Stimulated activated CD8-positive, alpha-beta memory T cell treated with anti-CD3 and anti-CD28 coated beads, Interleukin-12 subunit alpha, Interleukin-12 subunit beta, amount 100 ng/mL, for 24 hours (primary cell): ENCODE results near the gene GPR37.

Experiments used
- DNase-seq: peaks from one replicate; pipeline ENCODE4 v3.0.0-alpha.2; 2020; ENCODE audit errors: extremely low read depth

The GPR37 gene

GRCh38 chr7:124780608-124781007, 15.0 kb upstream of the GPR37 start:
- no peak for DNase-seq

DNA sequence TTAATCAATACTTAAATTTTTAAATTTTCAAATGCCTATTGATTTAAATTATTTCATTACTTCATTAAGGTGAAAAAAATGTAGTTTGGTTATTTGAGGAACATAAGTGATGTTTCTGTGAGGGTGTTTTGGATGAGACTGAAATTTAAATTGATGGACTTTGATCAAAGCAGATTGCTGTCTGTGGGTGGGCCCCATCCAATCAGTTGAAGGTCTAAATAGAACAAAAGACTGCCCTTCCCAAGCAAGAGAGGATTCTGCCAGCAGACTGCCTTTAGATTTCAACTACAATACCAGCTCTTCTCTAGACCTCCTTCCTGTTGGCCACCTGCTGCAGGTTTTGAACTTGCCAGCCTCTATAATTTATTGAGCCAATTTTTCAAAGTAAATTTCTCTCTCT, 14.5 kb upstream of the GPR37 start:
- DNase-seq: no peak

DNA sequence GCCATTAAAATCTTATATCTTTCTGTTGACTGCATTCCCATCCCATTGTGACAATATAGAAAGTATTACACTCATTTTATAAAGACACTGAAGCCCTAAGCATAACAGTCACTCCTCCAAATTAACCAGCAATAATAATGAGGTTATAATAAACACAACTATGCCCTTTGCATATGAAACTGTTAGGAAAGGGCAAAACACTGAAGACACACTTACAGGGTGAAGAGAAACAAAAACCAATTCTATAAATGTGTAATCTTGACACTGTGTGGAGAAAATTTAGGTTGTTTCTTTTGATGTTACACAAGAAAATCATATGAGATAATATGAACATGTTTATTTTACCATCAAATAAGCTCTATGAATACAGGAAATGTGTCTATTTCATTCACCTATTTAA, 14.0 kb upstream of the GPR37 start:
- no peak for DNase-seq

- DNase-seq: no peak
These were observed 13.6 kb upstream of the GPR37 start for GRCh38 chr7:124779194-124779593.

GRCh38 chr7:124777268-124777667, 11.7 kb upstream of the GPR37 start:
- DNase-seq: no peak

- DNase-seq: no peak
These were observed 10.6 kb upstream of the GPR37 start for GRCh38 chr7:124776153-124776552.

GRCh38 chr7:124775422-124775821, 9.8 kb upstream of the GPR37 start:
- no peak for DNase-seq

GRCh38 chr7:124773938-124774337, 8.3 kb upstream of the GPR37 start:
- DNase-seq: no peak

GRCh38 chr7:124773339-124773738, 7.7 kb upstream of the GPR37 start:
- no peak for DNase-seq

- DNase-seq: no peak
These were observed 3.5 kb upstream of the GPR37 start for GRCh38 chr7:124769136-124769535.

DNA sequence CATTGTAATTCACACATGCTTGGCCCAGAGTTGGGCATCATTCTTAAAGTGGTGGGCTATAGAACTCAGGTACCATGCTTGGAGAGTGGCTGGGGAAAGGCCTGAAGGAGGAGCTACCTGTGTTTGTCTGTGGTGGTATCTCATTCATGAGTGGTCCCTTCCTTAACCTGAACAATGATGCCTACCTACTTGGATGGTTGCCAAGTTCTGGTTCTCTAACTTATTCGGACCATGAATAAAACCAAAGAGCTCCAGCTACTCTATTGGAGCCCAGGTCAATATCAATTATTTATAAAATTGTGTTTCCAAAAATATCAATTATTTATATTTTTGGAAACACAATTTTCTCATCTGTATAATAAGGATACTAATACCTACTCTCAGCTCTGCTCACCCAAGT, 2.9 kb upstream of the GPR37 start:
- DNase-seq: no peak

- no peak for DNase-seq
These were observed 668 bp downstream of the GPR37 start for GRCh38 chr7:124764847-124765400.

GRCh38 chr7:124764051-124764846, 1.3 kb downstream of the GPR37 start:
- no peak for DNase-seq

DNA sequence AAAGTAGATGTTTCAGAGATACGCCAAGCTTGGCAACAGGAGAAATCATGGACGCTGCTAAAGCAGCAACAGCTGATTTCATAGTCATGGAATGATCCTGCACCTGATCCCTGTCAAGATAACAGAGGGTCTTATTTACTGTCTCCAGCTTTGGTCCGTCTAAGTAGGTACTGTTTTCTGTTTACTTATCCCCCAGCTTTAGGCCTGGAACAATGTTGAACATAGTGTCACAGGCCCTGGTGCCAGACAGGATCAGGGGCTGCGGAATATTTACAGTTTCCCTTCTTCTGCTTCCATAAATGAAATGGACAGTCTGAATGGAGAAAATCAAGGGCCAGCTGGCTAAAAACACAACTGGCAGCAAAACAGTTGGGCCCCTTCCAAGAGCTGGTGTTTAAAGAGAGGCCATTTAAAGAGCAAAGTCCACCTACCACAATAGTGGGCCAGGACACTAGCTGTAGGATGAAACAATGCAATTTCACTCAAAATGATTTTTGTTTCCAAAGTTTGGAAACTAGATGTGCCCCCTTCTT, 2.9 kb downstream of the GPR37 start:
- DNase-seq: no peak

- no peak for DNase-seq
These were observed 4.4 kb downstream of the GPR37 start for GRCh38 chr7:124761164-124761715.

DNA sequence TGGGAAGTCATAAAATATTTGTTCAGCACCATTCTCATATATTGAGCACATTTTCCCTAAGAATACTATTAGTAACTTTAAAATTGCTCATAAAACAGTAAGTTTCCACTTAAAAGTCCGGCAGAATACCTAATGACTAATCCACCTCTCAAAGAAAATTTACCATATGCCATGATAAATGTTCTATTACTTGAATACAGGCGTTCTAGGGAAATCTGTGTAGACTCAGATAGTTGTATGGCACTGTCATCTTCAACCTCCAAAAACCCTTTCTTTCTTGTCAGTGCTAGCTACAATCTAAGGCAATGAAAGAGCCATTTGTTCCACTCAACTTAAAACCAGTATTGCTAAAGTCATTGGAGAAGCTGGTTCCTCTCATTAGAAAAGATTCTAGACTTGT, 7.3 kb downstream of the GPR37 start:
- DNase-seq: no peak

- no peak for DNase-seq
These were observed 10.9 kb downstream of the GPR37 start for GRCh38 chr7:124754576-124755268.

DNA sequence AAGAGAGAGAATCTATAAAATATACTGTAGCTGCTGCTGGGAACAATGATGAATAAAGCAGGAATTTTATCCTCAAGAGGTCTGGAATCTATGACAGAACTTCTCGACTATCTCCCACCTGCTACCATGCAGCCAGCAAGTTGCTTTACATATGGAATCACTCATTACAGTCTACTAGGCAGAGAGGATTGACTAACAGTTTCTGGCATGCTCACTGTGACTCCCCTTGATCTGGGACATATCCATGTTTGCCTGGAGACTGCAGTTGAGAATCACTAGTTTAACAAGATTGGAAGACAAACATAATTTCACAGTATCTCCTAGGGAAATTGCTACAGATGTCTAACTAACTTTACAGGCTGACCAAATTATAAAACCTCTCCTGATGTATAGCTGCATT, 13.3 kb downstream of the GPR37 start:
- DNase-seq: no peak

DNA sequence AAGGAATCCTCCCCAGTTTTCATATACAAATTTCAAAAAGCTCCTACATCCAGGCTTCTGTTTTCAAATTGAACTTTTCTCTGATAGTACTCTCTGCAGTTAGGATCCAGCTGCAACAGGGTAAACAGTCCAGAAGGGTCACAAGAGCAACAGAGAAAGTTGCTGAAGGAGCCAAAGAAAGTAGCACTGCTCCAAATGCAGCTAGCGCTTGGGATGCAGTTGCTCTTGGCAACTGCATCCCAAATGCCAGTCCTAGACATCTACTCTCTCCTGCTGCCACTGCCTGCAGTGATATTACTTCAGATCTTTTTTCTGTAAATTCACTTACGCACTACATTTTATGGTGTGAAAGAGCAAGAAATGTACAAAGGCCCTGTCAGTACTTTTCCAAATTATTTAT, 14.6 kb downstream of the GPR37 start:
- DNase-seq: no peak

- no peak for DNase-seq
These were observed 18.5 kb downstream of the GPR37 start for GRCh38 chr7:124747072-124747471.

DNA sequence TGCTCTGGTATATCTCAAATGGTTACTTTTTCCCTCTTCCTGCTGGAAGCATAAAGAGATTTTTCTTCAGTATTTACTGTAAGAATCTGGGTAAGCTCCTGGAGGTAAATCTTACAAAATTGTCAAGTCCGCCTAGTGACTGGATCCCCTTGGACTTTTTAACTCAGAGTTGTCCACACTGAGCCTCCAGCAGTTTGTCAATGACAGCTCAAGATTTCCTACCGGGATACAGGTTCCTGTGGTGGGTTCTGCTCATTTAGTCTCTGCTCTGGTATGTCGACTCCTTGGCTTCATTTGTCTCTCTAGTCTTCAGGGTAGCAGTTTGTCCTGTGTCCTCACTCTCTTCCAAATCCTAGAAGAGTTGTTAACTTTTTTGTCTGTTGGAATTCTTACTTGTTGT, 27.0 kb downstream of the GPR37 start:
- DNase-seq: no peak

DNA sequence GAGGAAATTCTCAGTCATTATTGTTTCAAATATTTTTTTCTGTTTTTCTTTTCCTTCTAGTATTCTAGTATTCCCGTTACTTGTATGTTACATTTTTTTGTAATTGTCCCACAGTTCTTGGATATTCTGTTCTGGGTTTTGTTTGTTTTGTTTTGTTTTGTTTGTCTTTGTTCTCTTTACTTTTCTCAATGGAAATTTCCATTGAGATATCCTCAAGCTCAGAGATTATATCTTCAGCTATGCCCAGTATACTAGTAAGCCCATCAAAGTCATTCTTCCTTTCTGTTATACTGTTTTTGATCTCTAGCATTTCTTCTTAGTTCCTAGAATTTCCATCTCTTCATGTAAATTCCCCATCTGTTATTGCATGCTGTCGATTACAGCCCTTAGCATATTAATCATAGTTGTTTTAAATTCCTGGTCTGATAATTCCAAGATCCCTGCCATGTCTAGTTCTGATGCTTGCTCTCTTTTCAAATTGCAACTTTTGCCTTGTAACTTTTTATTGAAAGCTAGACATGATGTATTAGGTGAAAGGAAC, 27.8 kb downstream of the GPR37 start:
- no peak for DNase-seq
